Nucleus accumbens (tissue), 56 donors: ENCODE measurements around the gene SLF2.

Experiments
- DNase-seq, 56 donors: peaks; one replicate each; lab custom pipeline; 2025; lab: John Stamatoyannopoulos, UW

Gene SLF2

DNA sequence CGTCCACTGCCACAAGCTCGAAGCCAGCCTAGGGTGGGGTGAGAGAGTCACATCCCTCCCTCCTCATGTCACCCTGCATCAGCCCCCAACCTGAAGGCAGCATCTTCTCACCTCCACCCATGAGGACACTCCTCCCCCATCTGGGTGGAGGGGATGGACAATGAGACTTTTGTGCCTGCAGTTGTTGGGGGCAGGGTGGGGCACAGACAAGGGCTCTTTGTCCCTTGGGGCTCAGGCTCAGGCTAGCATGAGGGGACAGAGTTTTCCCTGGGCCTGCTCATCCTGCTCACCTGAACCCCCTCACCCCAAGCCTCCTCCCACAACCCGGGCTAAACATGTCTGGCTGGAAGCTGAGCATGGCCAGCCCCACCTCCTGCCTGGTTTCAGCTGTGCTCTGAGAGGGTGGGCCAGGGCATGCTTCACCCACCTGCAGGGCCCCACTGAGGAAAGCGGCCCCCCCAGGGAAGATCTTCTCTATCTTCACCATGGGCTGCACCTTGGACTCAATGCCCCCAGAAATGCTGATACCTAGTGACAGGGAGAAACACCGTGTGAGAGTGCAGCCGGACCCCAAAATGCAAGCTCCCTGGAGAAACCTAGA, 96.2 kb downstream of the SLF2 start:
- DNase-seq, result peak in 50 of 56 donors; percentile 24 to 88 (median 73)

DNA sequence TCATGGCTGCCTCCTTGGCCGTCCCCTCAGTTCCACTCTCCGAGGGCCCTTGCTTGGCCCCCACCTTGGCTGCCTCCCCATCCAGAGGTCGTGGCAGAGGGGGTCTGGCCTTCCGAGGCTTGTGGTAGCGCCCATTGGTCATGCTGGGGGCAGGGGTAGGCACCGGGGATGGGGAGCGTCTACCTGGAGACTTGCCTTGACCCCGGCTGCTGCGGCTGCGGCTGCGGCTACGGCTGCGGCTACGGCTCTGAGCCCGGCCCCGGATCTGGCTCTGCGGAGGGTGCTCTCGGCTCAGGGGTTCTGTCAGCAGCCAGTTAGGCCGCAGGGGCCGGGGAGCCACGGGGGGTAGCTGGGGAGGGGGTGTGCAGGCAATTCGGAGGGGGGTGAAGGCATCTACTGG, 97.6 kb downstream of the SLF2 start:
- no peak for DNase-seq

DNA sequence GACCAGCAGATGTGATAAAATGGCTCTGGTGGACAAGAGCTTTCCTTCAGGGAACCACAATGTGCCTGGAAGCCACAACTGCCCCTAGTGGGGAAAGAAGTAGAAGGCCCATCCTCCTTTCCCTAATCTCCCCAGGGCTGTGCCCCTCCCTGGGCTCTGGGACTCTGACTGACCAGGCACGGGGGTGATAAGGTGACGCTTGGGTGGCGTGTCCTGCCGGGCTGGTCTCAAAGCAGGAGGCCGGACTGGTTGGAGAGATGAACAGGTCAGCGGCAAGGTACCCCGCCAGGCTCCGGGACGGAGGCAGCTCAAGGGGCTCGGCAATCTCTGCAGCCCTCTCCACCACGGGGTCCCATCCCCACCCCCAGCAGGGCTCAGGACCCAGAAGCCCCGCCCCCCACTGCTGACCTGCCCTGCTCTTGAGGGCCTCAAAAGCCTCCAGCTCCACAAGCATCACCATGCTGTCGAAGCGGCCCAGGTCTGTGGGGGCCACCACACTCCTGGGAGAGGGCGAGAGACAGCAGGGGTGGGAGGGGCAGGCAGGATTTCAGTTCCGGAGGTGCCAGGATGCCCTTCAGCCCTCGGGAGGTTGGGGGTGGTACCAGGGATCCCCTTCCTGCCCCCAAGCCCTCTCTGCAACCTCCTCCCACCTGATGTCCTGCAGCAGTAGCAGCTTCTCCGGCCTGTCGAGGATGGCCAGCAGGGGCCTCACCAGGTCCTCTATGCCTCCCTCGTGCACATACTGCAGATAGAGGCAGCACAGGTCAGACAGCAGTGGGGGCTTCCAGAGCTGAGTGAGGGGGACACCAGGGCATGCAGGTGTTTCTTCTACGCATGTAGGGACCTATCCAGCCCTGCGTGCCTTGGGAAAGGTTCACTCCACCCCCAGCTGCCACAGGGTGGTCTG, 99.0 kb downstream of the SLF2 start:
- DNase-seq, result peak in 6 of 56 donors; percentile 15 to 48 (median 35)

DNA sequence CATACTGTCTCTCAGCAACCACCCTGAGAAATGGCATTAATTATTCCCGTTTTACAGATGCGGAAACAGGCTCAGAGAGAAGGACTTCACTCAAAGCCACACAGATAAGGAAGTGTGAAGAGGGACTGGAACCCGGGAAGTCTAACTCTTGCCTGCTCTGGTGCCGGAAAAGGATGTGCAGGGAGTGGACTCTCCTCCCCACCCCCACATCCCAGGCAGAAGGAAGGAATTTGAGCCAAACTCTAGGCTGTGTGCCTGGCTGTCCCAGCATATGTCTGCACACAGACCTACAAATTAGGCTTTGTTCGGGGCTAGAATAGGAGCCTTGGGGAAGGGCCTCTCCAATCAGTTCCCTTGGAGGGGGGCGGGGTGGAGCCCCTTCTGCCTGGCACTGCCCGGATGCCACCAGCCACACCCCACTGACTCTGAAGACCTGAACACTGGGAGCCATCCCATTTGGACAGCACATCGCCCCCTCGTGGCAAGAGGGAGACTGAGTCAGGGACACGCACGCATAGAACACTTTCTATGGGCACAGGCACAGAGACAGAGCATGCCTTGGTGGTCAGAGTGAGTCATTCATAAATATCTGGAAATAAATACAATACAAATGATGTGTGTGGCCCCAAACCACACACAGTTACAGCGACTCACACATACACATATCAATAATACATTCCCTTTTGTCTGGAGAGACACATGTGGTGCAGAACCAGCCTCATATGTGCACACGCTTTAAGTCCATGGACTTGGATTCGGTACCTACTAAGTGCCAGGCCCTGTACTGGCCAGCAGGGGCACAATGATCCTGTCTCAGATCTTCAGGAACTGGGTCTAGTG, 100.0 kb downstream of the SLF2 start:
- DNase-seq, result peak; percentile 16 to 98 (median 88)

DNA sequence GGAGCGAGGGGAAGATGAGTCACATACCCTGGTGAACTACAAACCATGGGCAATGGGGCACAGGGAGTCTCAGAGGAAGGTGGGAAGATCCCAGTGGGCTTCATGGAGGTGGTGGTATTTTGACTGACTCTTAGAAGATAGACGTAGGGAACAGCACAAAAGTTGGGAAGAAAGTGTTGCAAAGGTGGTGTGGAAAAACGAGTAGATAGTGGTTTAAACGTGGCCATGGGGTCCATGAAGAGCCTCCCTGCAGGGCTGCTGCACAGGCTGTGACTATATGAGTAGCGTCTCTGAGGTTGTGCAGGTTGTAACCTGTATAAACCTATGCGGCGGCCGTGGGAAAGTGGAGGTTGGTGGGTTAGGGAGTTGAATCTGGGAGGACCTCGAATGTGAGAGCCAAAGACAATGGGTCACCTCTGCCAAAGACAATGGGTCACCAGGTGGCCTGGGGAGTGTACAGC, 100.6 kb downstream of the SLF2 start:
- DNase-seq, result no peak

DNA sequence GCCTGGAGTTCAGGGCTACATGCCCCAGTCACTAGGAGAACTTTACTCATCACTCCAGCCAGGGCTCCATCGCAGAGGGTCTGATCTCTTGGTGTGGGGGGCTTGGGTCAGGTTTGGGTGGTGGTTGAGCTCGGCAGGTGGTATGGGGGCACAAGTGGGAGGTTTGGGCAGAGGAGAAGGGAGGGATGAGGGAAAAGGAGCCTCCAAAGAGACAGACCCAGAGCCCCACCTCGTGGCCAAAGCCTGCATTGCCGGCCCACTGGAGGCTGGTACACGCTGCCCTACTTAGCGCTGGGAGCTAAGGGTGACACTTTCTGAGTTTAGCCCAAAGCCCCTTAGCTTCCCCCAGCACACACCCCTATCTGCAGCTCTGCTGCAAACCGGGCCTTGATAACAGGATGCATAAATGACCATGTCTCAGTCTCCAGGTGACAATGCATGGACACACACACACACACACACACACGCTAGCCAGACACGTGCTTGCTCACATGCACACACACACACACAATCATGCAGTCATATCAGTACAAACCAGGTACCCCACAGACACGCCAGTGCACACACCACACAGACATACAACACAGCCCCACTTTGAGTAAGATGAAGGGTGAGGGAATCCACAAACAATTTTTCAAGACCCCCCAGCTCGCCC, 101.6 kb downstream of the SLF2 start:
- peak in 50 of 56 donors; percentile 21 to 92 (median 70) for DNase-seq
